K562 (cell line): ENCODE data around the gene FLAD1. TPM values are rescaled to one million over a fixed set of nuclear protein-coding genes. Genes with fewer than 3 reads are reported as not detected.
A peak's percentile ranks its signal among the peaks of the same experiment; 100 is the strongest.

Source experiments
- ARID2 ChIP-seq: fragments of 450-650 bp; IDR thresholded peaks from 2 replicates; pipeline ENCODE4 v1.6.1; 2017; ENCODE audit warnings: antibody characterized with exemption, mild to moderate bottlenecking
- BHLHE40 ChIP-seq: IDR thresholded peaks from 2 replicates; pipeline ENCODE4 v1.6.1; 2011; ENCODE audit warnings: low read length, improper control_type of control experiment
- CHCHD3 ChIP-seq: fragments of 250-450 bp; sonication (Bioruptor Pico); IDR thresholded peaks from 2 replicates; pipeline ENCODE4 v2.1.2; 2022; ENCODE audit warnings: mild to moderate bottlenecking
- DPF2 ChIP-seq: fragments of 450-650 bp; IDR thresholded peaks from 2 replicates; pipeline ENCODE4 v1.6.1; 2016
- GABPB2 ChIP-seq: fragments of 250-450 bp; sonication (Bioruptor Pico); conservative IDR thresholded peaks from 2 replicates; pipeline ENCODE4 v1.5.1; 2021; ENCODE audit warnings: mild to moderate bottlenecking
- HBP1 ChIP-seq: fragments of 450-650 bp; formaldehyde crosslinking; IDR thresholded peaks from 2 replicates; pipeline ENCODE4 v1.4.0; 2022; ENCODE audit warnings: missing genetic modification characterization
- HCFC1 ChIP-seq: IDR thresholded peaks from 2 replicates; pipeline ENCODE4 v1.6.1; 2012; ENCODE audit warnings: low read depth, low read length, improper control_type of control experiment
- HNRNPLL ChIP-seq: fragments of 200-400 bp; formaldehyde crosslinking; IDR thresholded peaks from 2 replicates; pipeline ENCODE4 v1.6.1; 2017; ENCODE audit warnings: low read length, low read depth, mild to moderate bottlenecking; ENCODE audit not compliant: poor library complexity, severe bottlenecking
- HNRNPUL1 ChIP-seq: fragments of 200-400 bp; formaldehyde crosslinking; IDR thresholded peaks from 2 replicates; pipeline ENCODE4 v1.6.1; 2017; ENCODE audit warnings: low read length
- HOXB6 ChIP-seq: fragments of 250-450 bp; sonication (Bioruptor Pico); IDR thresholded peaks from 2 replicates; pipeline ENCODE4 v1.5.1; 2022; ENCODE audit warnings: mild to moderate bottlenecking, borderline replicate concordance
- IRF2 ChIP-seq: sonication (generic); formaldehyde crosslinking; IDR thresholded peaks from 2 replicates; pipeline ENCODE4 v1.8.1; 2022; ENCODE audit warnings: mild to moderate bottlenecking, missing genetic modification reagents
- MEF2A ChIP-seq: IDR thresholded peaks from 2 replicates; pipeline ENCODE4 v1.6.1; 2011; ENCODE audit warnings: low read depth, mild to moderate bottlenecking, low read length, moderate library complexity; ENCODE audit not compliant: control insufficient read depth
- PTTG1 ChIP-seq: fragments of 450-650 bp; IDR thresholded peaks from 2 replicates; pipeline ENCODE4 v1.6.1; 2016; ENCODE audit warnings: low read depth, mild to moderate bottlenecking, missing genetic modification characterization, missing compliant biosample characterization
- SMAD1 ChIP-seq: fragments of 150-350 bp; IDR thresholded peaks from 2 replicates; pipeline ENCODE4 v1.6.1; 2014; ENCODE audit warnings: low read length, low read depth; ENCODE audit not compliant: partially characterized antibody
- SREBF2 ChIP-seq: sonication (generic); formaldehyde crosslinking; IDR thresholded peaks from 2 replicates; pipeline ENCODE4 v1.4.0; 2020; ENCODE audit warnings: mild to moderate bottlenecking, missing genetic modification reagents
- TAF15 ChIP-seq: fragments of 200-400 bp; formaldehyde crosslinking; IDR thresholded peaks from 2 replicates; pipeline ENCODE4 v1.6.1; 2017; ENCODE audit warnings: mild to moderate bottlenecking, low read depth, low read length, moderate library complexity
- TCF3 ChIP-seq: sonication (generic); formaldehyde crosslinking; IDR thresholded peaks from 2 replicates; pipeline ENCODE4 v1.4.0; 2020; ENCODE audit warnings: mild to moderate bottlenecking, missing genetic modification reagents
- TCF7L2 ChIP-seq: fragments of 150-350 bp; IDR thresholded peaks from 2 replicates; pipeline ENCODE4 v1.6.1; 2016; ENCODE audit warnings: low read depth, mild to moderate bottlenecking, low read length, moderate library complexity
- ZBTB17 ChIP-seq: fragments of 450-650 bp; formaldehyde crosslinking; IDR thresholded peaks from 2 replicates; pipeline ENCODE4 v1.4.0; 2020; ENCODE audit warnings: mild to moderate bottlenecking
- ZNF174 ChIP-seq: fragments of 250-450 bp; sonication (Bioruptor Pico); IDR thresholded peaks from 2 replicates; pipeline ENCODE4 v1.4.0; 2020; ENCODE audit warnings: mild to moderate bottlenecking
- ZNF282 ChIP-seq: sonication (generic); formaldehyde crosslinking; IDR thresholded peaks from 2 replicates; pipeline ENCODE4 v1.8.1; 2023; ENCODE audit warnings: missing genetic modification reagents
- ZNF324 ChIP-seq: fragments of 250-450 bp; sonication (Bioruptor Pico); IDR thresholded peaks from 2 replicates; pipeline ENCODE4 v1.4.0; 2020; ENCODE audit warnings: mild to moderate bottlenecking
- ZNF444 ChIP-seq: fragments of 250-450 bp; sonication (Bioruptor Pico); IDR thresholded peaks from 2 replicates; pipeline ENCODE4 v1.4.0; 2020; ENCODE audit warnings: mild to moderate bottlenecking, moderate library complexity
- ZNF592 ChIP-seq: fragments of 450-650 bp; IDR thresholded peaks from 2 replicates; pipeline ENCODE4 v1.6.1; 2017; ENCODE audit warnings: antibody characterized with exemption, mild to moderate bottlenecking
- ZNF717 ChIP-seq: fragments of 250-450 bp; sonication (Bioruptor Pico); IDR thresholded peaks from 2 replicates; pipeline ENCODE4 v1.5.0; 2021
- polyA plus RNA-seq, 8 experiments: library from polyadenylated mRNA; depleted of rRNA in 4 of 8; stranded (reverse) in 5 of 8; unstranded in 3 of 8; fragments of >200 nt; fragmentation: Nextera tagmentation in 2 of 8; fragmentation: Illumina TruSeq in 1 of 8; extraction: Ambion mirVana in 2 of 8; extraction: Trizol in 1 of 8; gene quantifications; 2 replicates each; pipeline versions ENCODE4 v1.2.1 to v1.2.3, GENCODE V29; 2011 to 2014; ENCODE audit warnings: inconsistent platforms in 1 of 8, missing spikeins in 1 of 8
- total RNA-seq, 7 experiments: library from RNA; depleted of rRNA in 6 of 7; stranded (reverse); fragments of >200 nt in 6 of 7; fragmentation: Illumina TruSeq in 2 of 7; extraction: Trizol in 2 of 7; gene quantifications; 2 replicates each; pipeline versions ENCODE4 v1.2.1 to v1.2.3, GENCODE V29; 2011 to 2021; ENCODE audit warnings: low replicate concordance in 1 of 7

Gene FLAD1
- total and polyA plus RNA-seq, 9 of the 15 experiments (the other 6 are each of a cell fraction or from before 2014, with no cell fraction given) = 24.9 to 85.8 (median 67.0) TPM

- no peak for TF ChIP-seq GABPB2
- no peak; the same call in 1 of the 2 replicates for TF ChIP-seq ZNF324 (CRISPR knock-in tag)
- TF ChIP-seq ZNF444 (CRISPR knock-in tag) = no peak
- no peak for TF ChIP-seq TAF15
- no peak for TF ChIP-seq TCF3 (CRISPR knock-in tag)
- TF ChIP-seq MEF2A = no peak
- TF ChIP-seq HOXB6 (CRISPR knock-in tag) = no peak
- TF ChIP-seq SREBF2 (CRISPR knock-in tag) = no peak
- TF ChIP-seq TCF7L2 = no peak
- TF ChIP-seq BHLHE40 = no peak
- no peak for TF ChIP-seq PTTG1 (tag)
- 0 out of 2 replicates have a peak, but pooled peaks have one; percentile 31 for TF ChIP-seq ZNF592
- no peak for TF ChIP-seq HNRNPUL1
- no peak for TF ChIP-seq CHCHD3
- no peak for TF ChIP-seq HNRNPLL
- 0 out of 2 replicates have a peak, but pooled peaks have one; percentile 39 for TF ChIP-seq ZNF717 (CRISPR knock-in tag)
- TF ChIP-seq ZNF174 (CRISPR knock-in tag) = no peak
- 0 out of 2 replicates have a peak, but pooled peaks have one; percentile 50 for TF ChIP-seq DPF2
- no peak for TF ChIP-seq ZNF282 (CRISPR knock-in tag)
- TF ChIP-seq HCFC1 = no peak
- peak; percentile 77; the same call in 1 of the 2 replicates for TF ChIP-seq HBP1 (CRISPR knock-in tag)
- no peak for TF ChIP-seq ZBTB17 (CRISPR knock-in tag)
- TF ChIP-seq ARID2 = no peak
- TF ChIP-seq SMAD1 = no peak
- TF ChIP-seq IRF2 = no peak
Observed at GRCh38 chr1:155004352-155005075, 21.4 kb downstream of the FLAD1 start (continued).
